ENCODE data around the gene MTNR1A. TPM values are rescaled to one million over a fixed set of nuclear protein-coding genes. Genes with fewer than 3 reads are reported as not detected.

MTNR1A gene
- total RNA-seq, 2 donors from 2014 or later, result 0.62 to 1.6 TPM

DNA sequence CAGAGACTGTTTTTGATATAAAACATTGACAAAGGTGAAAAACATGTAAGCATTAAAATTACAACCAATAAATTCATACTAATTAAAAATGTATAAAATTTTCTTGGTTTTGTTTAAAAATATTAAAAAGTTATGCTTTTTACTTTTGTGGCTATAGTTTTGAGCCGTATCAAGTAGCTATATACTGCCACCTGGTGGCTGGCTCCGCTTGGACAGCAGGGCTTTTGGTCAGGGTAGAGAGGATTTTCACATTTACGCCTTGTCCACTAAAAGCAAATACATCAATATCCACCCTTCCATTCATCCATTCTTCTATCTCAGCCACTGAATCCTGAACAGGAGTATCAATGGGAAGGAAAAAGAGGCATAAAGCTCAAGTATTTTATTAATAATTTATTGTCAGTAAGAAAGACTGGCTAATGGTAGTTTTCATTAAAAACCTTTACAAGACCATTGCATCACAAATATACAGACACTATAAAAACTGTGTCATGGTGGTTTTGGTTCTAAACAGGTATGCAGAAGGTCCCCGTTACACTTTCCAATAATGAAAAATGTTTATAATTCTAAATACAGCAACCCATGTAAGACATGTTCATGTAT lies 32.1 kb upstream of the MTNR1A start:
- H3K36me3 ChIP-seq (ENCODE audit: control insufficient read depth, insufficient read depth, low read length), result peaks cover 41% of the 10 kb centered on the region
- Mint-ChIP-seq H3K9me3 (peaks cover 5% of the 10 kb centered on the region), H3K27me3 (ENCODE audit: insufficient read depth) (peaks cover 3% of the 10 kb centered on the region), H3K27ac (no peak overlapping the region), H3K4me1 (peaks cover 12% of the 10 kb centered on the region), H3K4me3 (no peak overlapping the region), H3K36me3 (ENCODE audit: low read depth) (peaks cover 27% of the 10 kb centered on the region)
- no peaks in the 10 kb centered on the region for H3K4me1 ChIP-seq (ENCODE audit: control insufficient read depth, insufficient read depth, low read length)
- H3K27me3 ChIP-seq (ENCODE audit: control insufficient read depth, insufficient read depth, low read length, poor library complexity, severe bottlenecking), result no peaks in the 10 kb centered on the region
- no peak overlapping the region for H3K27ac ChIP-seq (ENCODE audit: low read depth, low read length)
- TF ChIP-seq, protein P1, sequence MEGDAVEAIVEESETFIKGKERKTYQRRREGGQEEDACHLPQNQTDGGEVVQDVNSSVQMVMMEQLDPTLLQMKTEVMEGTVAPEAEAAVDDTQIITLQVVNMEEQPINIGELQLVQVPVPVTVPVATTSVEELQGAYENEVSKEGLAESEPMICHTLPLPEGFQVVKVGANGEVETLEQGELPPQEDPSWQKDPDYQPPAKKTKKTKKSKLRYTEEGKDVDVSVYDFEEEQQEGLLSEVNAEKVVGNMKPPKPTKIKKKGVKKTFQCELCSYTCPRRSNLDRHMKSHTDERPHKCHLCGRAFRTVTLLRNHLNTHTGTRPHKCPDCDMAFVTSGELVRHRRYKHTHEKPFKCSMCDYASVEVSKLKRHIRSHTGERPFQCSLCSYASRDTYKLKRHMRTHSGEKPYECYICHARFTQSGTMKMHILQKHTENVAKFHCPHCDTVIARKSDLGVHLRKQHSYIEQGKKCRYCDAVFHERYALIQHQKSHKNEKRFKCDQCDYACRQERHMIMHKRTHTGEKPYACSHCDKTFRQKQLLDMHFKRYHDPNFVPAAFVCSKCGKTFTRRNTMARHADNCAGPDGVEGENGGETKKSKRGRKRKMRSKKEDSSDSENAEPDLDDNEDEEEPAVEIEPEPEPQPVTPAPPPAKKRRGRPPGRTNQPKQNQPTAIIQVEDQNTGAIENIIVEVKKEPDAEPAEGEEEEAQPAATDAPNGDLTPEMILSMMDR (conservative IDR thresholded peaks at IDR 0.05), result peak; percentile 97
- 54 to 80% methylated on average over 1 to 4 of the region's 4 CpGs for WGBS, 2 experiments (ENCODE audit: insufficient coverage in 1 of 2, insufficient read length in 1 of 2)
- no peak overlapping the region for H3K4me3 ChIP-seq (ENCODE audit: low read length)
- H3K9me3 ChIP-seq (ENCODE audit: control insufficient read depth, low read length), result peaks cover 11% of the 10 kb centered on the region
- no peak overlapping the region for H3K9ac ChIP-seq (ENCODE audit: extremely low read depth, low read length, poor library complexity, severe bottlenecking)
- peak; percentile 87 for DNase-seq

DNA sequence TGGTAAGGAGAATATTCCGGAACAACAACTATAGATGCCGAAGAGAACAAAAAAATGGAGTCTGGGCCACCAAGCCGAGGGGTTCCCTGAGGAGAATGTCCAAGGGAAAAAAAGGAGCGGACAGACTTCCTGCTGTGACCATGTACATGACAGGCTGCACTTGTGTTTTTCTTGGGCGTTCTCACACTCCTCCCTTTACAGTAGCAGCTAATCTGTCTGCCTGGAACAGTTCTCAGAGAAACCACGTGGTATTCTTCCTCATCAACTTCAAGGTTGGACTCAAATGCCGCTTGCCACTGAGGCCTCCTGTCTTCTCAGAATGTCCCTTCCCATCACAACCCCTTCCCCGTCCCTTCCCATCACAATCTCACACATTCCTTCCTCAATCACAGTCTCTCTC lies 30.8 kb upstream of the MTNR1A start:
- TF ChIP-seq, protein P1 (conservative IDR thresholded peaks at IDR 0.05), result no peak
- WGBS, 2 experiments (ENCODE audit: insufficient coverage in 1 of 2, insufficient read length in 1 of 2), result 89 to 90% methylated on average over 8 of the region's 8 CpGs
- Histone ChIP-seq H3K4me3 (ENCODE audit: low read length) (no peak overlapping the region), H3K9ac (ENCODE audit: extremely low read depth, low read length, poor library complexity, severe bottlenecking) (no peak overlapping the region), H3K27me3 (ENCODE audit: control insufficient read depth, insufficient read depth, low read length, poor library complexity, severe bottlenecking) (no peaks in the 10 kb centered on the region), H3K9me3 (ENCODE audit: control insufficient read depth, low read length) (peaks cover 17% of the 10 kb centered on the region), H3K27ac (ENCODE audit: low read depth, low read length) (no peak overlapping the region), H3K36me3 (ENCODE audit: control insufficient read depth, insufficient read depth, low read length) (peaks cover 44% of the 10 kb centered on the region), H3K4me1 (ENCODE audit: control insufficient read depth, insufficient read depth, low read length) (no peaks in the 10 kb centered on the region)
- Mint-ChIP-seq H3K4me3 (no peak overlapping the region), H3K27me3 (ENCODE audit: insufficient read depth) (no peaks in the 10 kb centered on the region), H3K4me1 (peaks cover 10% of the 10 kb centered on the region), H3K36me3 (ENCODE audit: low read depth) (peaks cover 38% of the 10 kb centered on the region), H3K9me3 (peaks cover 17% of the 10 kb centered on the region), H3K27ac (no peak overlapping the region)
- no peak for DNase-seq

DNA sequence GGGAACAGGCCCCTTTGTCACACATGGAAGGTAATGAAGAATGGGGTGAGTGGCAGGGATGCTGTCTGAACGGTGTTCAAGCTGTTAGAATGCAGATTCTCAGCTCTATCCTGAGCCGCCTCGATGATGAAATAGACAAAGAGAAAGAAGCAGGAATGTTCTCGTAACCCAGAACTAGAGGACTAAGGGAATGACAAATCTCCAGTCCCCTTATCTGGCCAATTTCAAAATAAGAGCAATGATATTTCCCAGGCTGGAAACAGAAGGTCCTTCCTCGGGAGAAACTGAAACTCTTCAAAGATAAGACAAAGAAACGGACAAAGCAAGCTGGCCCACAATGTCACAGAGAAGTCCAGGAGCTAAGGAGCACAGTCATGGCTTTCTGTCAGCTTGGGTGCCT lies 29.5 kb upstream of the MTNR1A start:
- no peak for DNase-seq
- no peak overlapping the region for H3K9ac ChIP-seq (ENCODE audit: extremely low read depth, low read length, poor library complexity, severe bottlenecking)
- H3K4me1 ChIP-seq (ENCODE audit: control insufficient read depth, insufficient read depth, low read length), result no peaks in the 10 kb centered on the region
- Mint-ChIP-seq H3K4me3 (no peak overlapping the region), H3K4me1 (no peaks in the 10 kb centered on the region), H3K36me3 (ENCODE audit: low read depth) (peaks cover 38% of the 10 kb centered on the region), H3K9me3 (peaks cover 18% of the 10 kb centered on the region), H3K27ac (no peak overlapping the region), H3K27me3 (ENCODE audit: insufficient read depth) (no peaks in the 10 kb centered on the region)
- H3K27me3 ChIP-seq (ENCODE audit: control insufficient read depth, insufficient read depth, low read length, poor library complexity, severe bottlenecking), result no peaks in the 10 kb centered on the region
- peaks cover 44% of the 10 kb centered on the region for H3K36me3 ChIP-seq (ENCODE audit: control insufficient read depth, insufficient read depth, low read length)
- H3K27ac ChIP-seq (ENCODE audit: low read depth, low read length), result no peak overlapping the region
- 93 to 95% methylated on average over 5 to 6 of the region's 6 CpGs for WGBS, 2 experiments (ENCODE audit: insufficient coverage in 1 of 2, insufficient read length in 1 of 2)
- H3K4me3 ChIP-seq (ENCODE audit: low read length), result no peak overlapping the region
- TF ChIP-seq, protein P1 (conservative IDR thresholded peaks at IDR 0.05), result no peak
- peaks cover 17% of the 10 kb centered on the region for H3K9me3 ChIP-seq (ENCODE audit: control insufficient read depth, low read length)

Measured in endodermal cell (in vitro differentiated cells).